H9 (cell line): ENCODE data around the gene SFXN1. TPM values are rescaled to one million over a fixed set of nuclear protein-coding genes. Genes with fewer than 3 reads are reported as not detected.

Source experiments
- DNase-seq: peaks from one replicate; pipeline ENCODE4 v3.0.0-alpha.2; 2017
- H2AFZ ChIP-seq: one replicate; pipeline ENCODE4 v1.6.1; 2013; ENCODE audit warnings: mild to moderate bottlenecking, low read length, control low read depth, moderate library complexity
- H2AK5ac ChIP-seq: 2 replicates; pipeline ENCODE4 v1.6.1; 2013; ENCODE audit warnings: low read length, control low read depth, mixed read lengths; ENCODE audit not compliant: insufficient read length
- H2BK120ac ChIP-seq: one replicate; pipeline ENCODE4 v1.6.1; 2013; ENCODE audit warnings: low read depth, mild to moderate bottlenecking, low read length, control low read depth, inconsistent platforms; ENCODE audit not compliant: poor library complexity, severe bottlenecking
- H2BK12ac ChIP-seq: 2 replicates; pipeline ENCODE4 v1.6.1; 2013; ENCODE audit warnings: low read length, control low read depth, mixed read lengths, low read depth; ENCODE audit not compliant: insufficient read length
- H2BK15ac ChIP-seq: 2 replicates; pipeline ENCODE4 v1.6.1; 2013; ENCODE audit warnings: low read depth, low read length, control low read depth
- H2BK20ac ChIP-seq: one replicate; pipeline ENCODE4 v1.6.1; 2013; ENCODE audit warnings: low read depth, mild to moderate bottlenecking, low read length, control low read depth, inconsistent platforms; ENCODE audit not compliant: poor library complexity, severe bottlenecking
- H2BK5ac ChIP-seq: 2 replicates; pipeline ENCODE4 v1.6.1; 2013; ENCODE audit warnings: low read length, control low read depth, mixed read lengths; ENCODE audit not compliant: insufficient read length
- H3K14ac ChIP-seq: 2 replicates; pipeline ENCODE4 v1.6.1; 2013; ENCODE audit warnings: low read length, control low read depth; ENCODE audit not compliant: insufficient read depth
- H3K18ac ChIP-seq: 2 replicates; pipeline ENCODE4 v1.6.1; 2013; ENCODE audit warnings: low read depth, mild to moderate bottlenecking, mixed read lengths, low read length, control low read depth; ENCODE audit not compliant: insufficient read length
- H3K23ac ChIP-seq: 2 replicates; pipeline ENCODE4 v1.6.1; 2013; ENCODE audit warnings: low read length, control low read depth, mixed read lengths, low read depth; ENCODE audit not compliant: insufficient read length
- H3K23me2 ChIP-seq: 2 replicates; pipeline ENCODE4 v1.6.1; 2013; ENCODE audit warnings: low read depth, mild to moderate bottlenecking, mixed read lengths, low read length, control low read depth; ENCODE audit not compliant: insufficient read length, poor library complexity, severe bottlenecking
- H3K27ac ChIP-seq: 2 replicates; pipeline ENCODE4 v1.5.1; 2013; ENCODE audit warnings: low read length, control low read depth, mixed read lengths, low read depth; ENCODE audit not compliant: insufficient read length
- H3K27me3 ChIP-seq: 2 replicates; pipeline ENCODE4 v1.6.1; 2013; ENCODE audit warnings: low read length, control low read depth, inconsistent platforms; ENCODE audit not compliant: insufficient read depth
- H3K4ac ChIP-seq: 2 replicates; pipeline ENCODE4 v1.6.1; 2013; ENCODE audit warnings: low read depth, mild to moderate bottlenecking, control low read depth, inconsistent platforms, low read length, moderate library complexity
- H3K4me1 ChIP-seq: 2 replicates; pipeline ENCODE4 v1.6.1; 2013; ENCODE audit warnings: low read length, control low read depth, inconsistent platforms; ENCODE audit not compliant: insufficient read depth
- H3K4me2 ChIP-seq: 2 replicates; pipeline ENCODE4 v1.6.1; 2013; ENCODE audit warnings: low read length, control low read depth, mixed read lengths; ENCODE audit not compliant: insufficient read length, insufficient read depth
- H3K56ac ChIP-seq: 2 replicates; pipeline ENCODE4 v1.6.1; 2013; ENCODE audit warnings: low read depth, mild to moderate bottlenecking, mixed read lengths, low read length, control low read depth; ENCODE audit not compliant: insufficient read length
- H3K79me1 ChIP-seq: 2 replicates; pipeline ENCODE4 v1.6.1; 2013; ENCODE audit warnings: low read depth, mild to moderate bottlenecking, moderate library complexity, low read length, control low read depth, inconsistent platforms; ENCODE audit not compliant: insufficient read depth, poor library complexity, severe bottlenecking
- H3K79me2 ChIP-seq: 2 replicates; pipeline ENCODE4 v1.6.1; 2013; ENCODE audit warnings: low read length, control low read depth, inconsistent platforms; ENCODE audit not compliant: insufficient read depth
- H3K9ac ChIP-seq: 2 replicates; pipeline ENCODE4 v1.6.1; 2013; ENCODE audit warnings: low read length, control low read depth, mixed read lengths; ENCODE audit not compliant: insufficient read length; ENCODE audit errors: extremely low read depth
- H3K9me3 ChIP-seq: one replicate; pipeline ENCODE4 v1.6.1; 2013; ENCODE audit warnings: low read depth, low read length, inconsistent platforms; ENCODE audit not compliant: control insufficient read depth
- H3T11ph ChIP-seq: one replicate; pipeline ENCODE4 v1.6.1; 2013; ENCODE audit warnings: mild to moderate bottlenecking, low read length, control low read depth, inconsistent platforms
- H4K20me1 ChIP-seq: one replicate; pipeline ENCODE4 v1.6.1; 2013; ENCODE audit not compliant: control insufficient read depth, insufficient read length, insufficient read depth
- H4K5ac ChIP-seq: 2 replicates; pipeline ENCODE4 v1.6.1; 2013; ENCODE audit warnings: low read depth, mild to moderate bottlenecking, mixed read lengths, low read length, control low read depth; ENCODE audit not compliant: insufficient read length
- H4K8ac ChIP-seq: replicated peaks from 2 replicates; pipeline ENCODE4 v1.6.1; 2013; ENCODE audit warnings: low read length, control low read depth, mixed read lengths, low read depth; ENCODE audit not compliant: insufficient read length
- H4K91ac ChIP-seq: 2 replicates; pipeline ENCODE4 v1.6.1; 2013; ENCODE audit warnings: low read depth, mild to moderate bottlenecking, moderate library complexity, mixed read lengths, low read length, control low read depth; ENCODE audit not compliant: insufficient read length
- H3K27ac Mint-ChIP-seq, 3 experiments: 2 replicates in 2 of 3; 3 replicates in 1 of 3; pipeline ENCODE4 v1.8.0; 2020 to 2021; ENCODE audit warnings: mixed read lengths in 3 of 3, mild to moderate bottlenecking in 1 of 3, moderate library complexity in 1 of 3
- H3K27me3 Mint-ChIP-seq: 2 replicates; pipeline ENCODE4 v1.8.0; 2021; ENCODE audit warnings: low read depth, mild to moderate bottlenecking, moderate library complexity, mixed read lengths
- H3K36me3 Mint-ChIP-seq, 3 experiments: 2 replicates in 2 of 3; 3 replicates in 1 of 3; pipeline ENCODE4 v1.8.0; 2020 to 2021; ENCODE audit warnings: low read depth in 3 of 3, mixed read lengths in 3 of 3; ENCODE audit not compliant: insufficient read depth in 1 of 3
- H3K4me1 Mint-ChIP-seq, 2 experiments: 2 replicates each; pipeline ENCODE4 v1.8.0; 2020; ENCODE audit warnings: mixed read lengths in 2 of 2
- H3K4me3 Mint-ChIP-seq, 2 experiments: 2 replicates in 1 of 2; 3 replicates in 1 of 2; pipeline ENCODE4 v1.8.0; 2020 to 2021; ENCODE audit warnings: mild to moderate bottlenecking in 2 of 2, mixed read lengths in 2 of 2, moderate library complexity in 1 of 2
- H3K9me3 Mint-ChIP-seq, 2 experiments: 2 replicates in 1 of 2; 3 replicates in 1 of 2; pipeline ENCODE4 v1.8.0; 2020; ENCODE audit warnings: mild to moderate bottlenecking in 2 of 2, mixed read lengths in 2 of 2, moderate library complexity in 1 of 2
- CTCF ChIP-seq: fragments of 200-600 bp; sonication (generic); conservative IDR thresholded peaks from 3 replicates; pipeline ENCODE4 v1.8.0; 2021; ENCODE audit warnings: antibody characterized with exemption, mild to moderate bottlenecking
- WGBS: extraction: QIAGEN DNeasy Blood & Tissue Kit; methylation state at CpG from one replicate; pipeline ENCODE4 v1.1.7; 2013; ENCODE audit warnings: missing lambda C conversion rate, low lambda C conversion rate, mixed read lengths; ENCODE audit not compliant: insufficient read length; ENCODE audit errors: extremely low coverage; 5-methylcytosine and 5-hydroxymethylcytosine counted together
- total RNA-seq: library from RNA; stranded (reverse); gene quantifications from 2 replicates; pipeline ENCODE4 v1.2.1, GENCODE V29; 2021

SFXN1 gene
- total RNA-seq, 1 experiment from 2014 or later, result 99.2 TPM

GRCh38 chr5:175471628-175472027 lies 6.7 kb upstream of the SFXN1 start:
- Histone ChIP-seq H4K91ac (no peak overlapping the region), H3K79me1 (no peaks in the 10 kb centered on the region), H2AK5ac (no peak overlapping the region), H4K8ac (no peak overlapping the region), H3K4me1 (no peaks in the 10 kb centered on the region), H4K20me1 (no peaks in the 10 kb centered on the region), H3K23me2 (no peaks in the 10 kb centered on the region), H2BK5ac (no peak overlapping the region), H2AFZ (no peak overlapping the region), H2BK12ac (no peak overlapping the region), H3K56ac (no peak overlapping the region), H3K23ac (no peak overlapping the region), H3K27me3 (no peaks in the 10 kb centered on the region), H3K4ac (no peak overlapping the region), H3K9ac (no peak overlapping the region), H3T11ph (no peak overlapping the region), H3K18ac (no peak overlapping the region), H2BK20ac (no peak overlapping the region), H3K79me2 (no peaks in the 10 kb centered on the region), H3K27ac (no peak overlapping the region), H3K4me2 (no peak overlapping the region), H4K5ac (no peak overlapping the region), H3K14ac (no peak overlapping the region), H2BK120ac (no peak overlapping the region), H2BK15ac (no peak overlapping the region), H3K9me3 (no peaks in the 10 kb centered on the region)
- Mint-ChIP-seq H3K27ac (no peak overlapping the region), H3K4me3 (no peak overlapping the region), H3K36me3 (no peaks in the 10 kb centered on the region), H3K4me1 (peaks cover 0 to 2% of the 10 kb centered on the region in 2 experiments; a peak in 1 of 4 replicates), H3K27me3 (peaks cover 35% of the 10 kb centered on the region), H3K9me3 (no peaks in the 10 kb centered on the region; a peak in 1 of 5 replicates)
- no peak for DNase-seq
- no peak for TF ChIP-seq CTCF
- WGBS, result no CpG with 5 or more reads among the region's 6 CpGs
